ENCODE measurements around the gene TOM1L2.
"Not testable (repeated sequence)": the region's sequence is repeated elsewhere in the genome, so short reads cannot be mapped to it uniquely, and the experiment has no call there.

The TOM1L2 gene

DNA sequence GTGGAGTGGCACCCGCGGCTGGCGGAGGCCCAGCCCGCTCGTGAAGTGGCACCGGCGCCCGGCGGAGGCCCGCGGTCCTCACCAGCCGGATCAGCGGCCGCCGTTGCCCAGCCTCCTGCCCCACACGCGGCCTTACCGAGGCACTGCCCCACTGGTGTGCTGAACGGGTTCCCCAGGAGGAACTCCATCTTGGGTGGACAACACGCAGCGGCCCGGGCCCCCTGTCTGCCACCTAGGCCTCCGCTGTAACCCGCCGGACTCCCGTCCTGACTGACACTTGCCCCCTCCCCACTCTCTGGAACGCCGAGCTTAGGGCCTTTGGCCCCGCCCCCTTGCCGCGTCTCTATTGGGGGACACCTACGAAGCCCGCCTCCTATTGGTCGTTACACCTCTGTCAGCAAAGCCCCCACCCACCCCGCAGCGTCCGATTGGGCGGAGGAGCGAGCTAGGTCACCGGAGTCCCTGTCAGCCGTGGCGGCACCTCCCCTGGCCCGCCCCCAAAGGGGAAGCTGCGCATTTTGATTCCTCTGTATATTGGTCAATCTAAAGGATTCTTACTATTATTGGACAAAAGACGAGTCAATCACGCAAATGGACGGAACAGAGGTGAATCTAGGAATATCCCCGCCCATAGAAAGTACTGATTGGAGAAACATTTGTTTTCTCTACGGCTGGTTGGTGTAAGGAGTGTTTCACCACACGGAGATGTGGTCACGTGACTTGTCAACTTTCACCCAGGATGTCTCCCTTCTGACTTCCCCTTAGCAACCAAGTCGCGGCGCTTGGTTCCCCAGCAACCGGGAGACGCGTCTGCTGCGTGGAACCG is at the start of gene TOM1L2, which contains the start of gene DRC3:
TSS of gene TOM1L2 (minus strand) at position 275 of the 826 bp plus-strand sequence. CDS start at position 188, 87 bp downstream.
TSS of gene DRC3 (plus strand) at position 737 of the 826 bp plus-strand sequence. CDS start 4,737 bp downstream, outside the sequence.
- peak; percentile 99 for DNase-seq (ENCODE audit: low spot score)

DNA sequence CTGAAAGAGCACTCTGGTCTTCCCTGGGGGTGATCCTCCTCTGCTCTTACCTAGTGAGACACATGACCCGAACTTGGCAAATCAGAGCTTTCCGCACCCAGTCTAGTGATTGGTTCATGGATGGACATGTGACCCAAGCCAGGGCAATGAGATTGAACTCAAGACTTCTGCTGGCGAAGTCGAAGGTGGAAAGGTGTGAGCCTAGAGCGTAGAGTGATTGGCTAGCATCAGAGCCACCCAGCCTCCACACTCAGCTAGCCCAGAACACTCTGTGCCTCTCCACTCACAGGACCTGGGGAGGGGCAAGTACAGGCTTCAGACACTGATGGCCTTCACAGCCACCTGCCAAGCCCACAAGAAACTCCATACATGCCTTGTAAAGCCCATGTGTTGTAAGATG is 49.2 kb upstream of the TOM1L2 start:
- DNase-seq (ENCODE audit: low spot score): no peak

GRCh38 chr17:18020971-18021370 is 48.8 kb upstream of the TOM1L2 start:
- DNase-seq (ENCODE audit: low spot score): no peak

- DNase-seq (ENCODE audit: low spot score): no peak
Measured at GRCh38 chr17:18019838-18020154, 47.6 kb upstream of the TOM1L2 start.

DNA sequence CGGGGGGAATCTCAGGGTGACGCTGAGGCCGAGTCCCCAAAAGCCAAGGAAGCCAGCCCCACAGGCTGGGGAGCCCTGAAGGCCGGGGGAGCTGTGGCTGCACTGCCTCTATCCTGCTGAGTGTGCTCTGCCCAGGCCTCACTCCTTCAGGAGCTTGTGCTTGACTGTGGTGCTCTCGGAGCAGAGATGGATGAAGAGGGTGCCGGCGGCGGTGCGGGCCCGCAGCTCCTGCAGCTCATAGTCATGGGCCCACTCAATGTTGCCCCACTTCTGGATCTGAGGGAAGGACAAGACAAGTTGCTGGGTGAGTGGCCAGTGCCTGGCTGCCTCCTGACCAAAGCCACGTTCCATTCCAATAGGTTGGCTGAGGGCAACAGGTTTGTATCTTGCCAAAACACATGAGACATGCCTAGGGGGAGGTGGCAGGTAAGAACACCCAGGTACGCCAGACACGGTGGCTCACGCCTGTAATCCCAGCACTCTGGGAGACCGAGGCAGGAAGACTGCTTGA is 46.3 kb upstream of the TOM1L2 start:
- DNase-seq (ENCODE audit: low spot score): no peak

DNA sequence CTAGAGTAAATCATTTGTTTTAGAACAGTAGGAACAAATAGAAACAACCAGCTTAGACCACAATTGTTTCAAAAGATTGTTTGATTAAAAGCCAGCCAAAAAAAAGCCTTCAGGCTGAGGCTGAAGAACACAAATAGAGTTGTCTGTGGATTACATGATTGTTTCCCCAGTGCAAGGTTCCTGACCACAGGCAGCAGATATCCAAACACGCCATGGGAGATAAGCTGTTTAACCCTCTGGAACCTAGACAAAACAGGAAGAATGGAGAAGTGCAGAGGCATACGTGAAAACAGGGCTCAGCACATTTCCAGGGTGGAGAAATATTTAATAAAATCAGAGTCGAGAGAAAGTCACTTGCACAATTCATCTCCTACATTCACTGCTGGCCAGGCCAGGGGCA is 45.8 kb upstream of the TOM1L2 start:
- no peak for DNase-seq (ENCODE audit: low spot score)

- DNase-seq (ENCODE audit: low spot score): no peak
Measured at GRCh38 chr17:18016426-18016825, 44.2 kb upstream of the TOM1L2 start.

DNA sequence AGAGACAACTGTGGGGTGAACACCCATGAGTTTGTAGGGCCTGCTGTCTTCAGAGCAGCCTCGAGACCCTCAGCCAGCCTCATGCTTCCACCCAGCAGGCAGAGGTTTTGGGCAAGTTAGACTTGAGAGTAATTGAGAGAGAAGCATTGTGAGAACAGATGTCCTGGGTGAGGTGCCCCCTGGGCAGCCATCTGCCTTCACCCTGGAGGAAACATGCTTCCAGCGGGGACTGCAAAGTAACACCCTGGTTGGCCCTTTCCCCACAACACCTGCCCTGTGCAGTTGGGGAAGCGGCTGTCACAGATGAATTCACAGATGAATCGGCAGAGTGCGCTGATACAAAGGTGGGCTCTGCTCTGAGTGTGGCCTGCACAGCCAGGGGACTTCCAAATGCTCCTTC is 43.4 kb upstream of the TOM1L2 start:
- DNase-seq (ENCODE audit: low spot score): no peak

DNA sequence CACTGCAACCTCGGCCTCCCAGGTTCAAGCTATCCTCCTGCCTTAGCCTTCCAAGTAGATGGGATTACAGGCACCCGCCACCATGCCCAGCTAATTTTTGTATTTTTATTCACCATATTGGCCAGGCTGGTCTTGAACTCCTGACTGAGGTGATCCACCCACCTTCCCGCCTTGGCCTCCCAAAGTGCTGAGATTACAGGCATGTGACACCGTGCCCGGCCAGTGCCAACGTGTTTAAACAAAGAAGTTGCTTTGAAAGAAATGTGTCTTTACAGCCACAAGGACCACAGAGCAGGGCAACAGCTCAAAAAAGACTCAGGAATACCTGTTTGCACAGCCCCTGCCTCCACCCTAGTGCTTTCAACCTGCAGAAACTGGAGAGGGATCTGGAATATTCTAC is 41.8 kb upstream of the TOM1L2 start:
- DNase-seq (ENCODE audit: low spot score): no peak

- no peak for DNase-seq (ENCODE audit: low spot score)
Measured at GRCh38 chr17:18011286-18011685, 39.1 kb upstream of the TOM1L2 start.

GRCh38 chr17:18009609-18010420 is 37.6 kb upstream of the TOM1L2 start:
- no peak for DNase-seq (ENCODE audit: low spot score)

DNA sequence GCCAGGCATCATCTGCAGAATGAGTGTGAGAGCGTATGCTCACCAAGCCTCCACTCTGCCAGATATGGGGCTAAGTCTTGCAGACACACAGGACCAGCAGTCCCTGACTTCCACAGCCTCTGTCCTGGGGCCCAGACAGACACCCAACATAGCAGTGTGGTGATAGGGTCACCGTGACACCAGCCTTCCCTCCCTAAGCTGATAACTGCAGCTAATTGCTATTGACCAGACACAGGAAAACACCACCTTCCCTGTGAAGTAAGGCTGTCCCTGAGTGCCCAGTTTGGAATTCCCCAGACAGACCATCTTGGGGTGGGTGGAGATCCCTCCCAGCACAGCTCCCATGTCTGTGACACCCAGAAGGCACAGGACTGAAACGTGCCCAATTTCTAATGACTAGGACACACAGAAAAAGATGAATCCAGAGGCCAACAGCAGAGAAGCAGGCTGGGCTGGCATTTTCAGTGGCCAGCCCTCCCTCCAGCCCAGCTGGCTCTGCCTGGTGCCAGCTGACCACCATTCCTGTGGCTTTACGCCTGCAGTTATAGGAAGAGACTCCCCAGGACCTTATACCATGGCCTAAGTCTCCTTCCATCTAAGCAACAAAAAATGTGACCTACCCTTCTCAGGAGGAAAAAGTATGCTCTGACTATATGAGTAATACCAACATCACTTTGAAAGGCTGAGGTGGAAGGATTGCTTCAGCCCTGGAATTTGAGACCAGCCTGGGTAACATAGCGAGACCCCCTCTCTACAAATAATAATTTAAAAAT is 36.5 kb upstream of the TOM1L2 start:
- peak; percentile 89 for DNase-seq (ENCODE audit: low spot score)

DNA sequence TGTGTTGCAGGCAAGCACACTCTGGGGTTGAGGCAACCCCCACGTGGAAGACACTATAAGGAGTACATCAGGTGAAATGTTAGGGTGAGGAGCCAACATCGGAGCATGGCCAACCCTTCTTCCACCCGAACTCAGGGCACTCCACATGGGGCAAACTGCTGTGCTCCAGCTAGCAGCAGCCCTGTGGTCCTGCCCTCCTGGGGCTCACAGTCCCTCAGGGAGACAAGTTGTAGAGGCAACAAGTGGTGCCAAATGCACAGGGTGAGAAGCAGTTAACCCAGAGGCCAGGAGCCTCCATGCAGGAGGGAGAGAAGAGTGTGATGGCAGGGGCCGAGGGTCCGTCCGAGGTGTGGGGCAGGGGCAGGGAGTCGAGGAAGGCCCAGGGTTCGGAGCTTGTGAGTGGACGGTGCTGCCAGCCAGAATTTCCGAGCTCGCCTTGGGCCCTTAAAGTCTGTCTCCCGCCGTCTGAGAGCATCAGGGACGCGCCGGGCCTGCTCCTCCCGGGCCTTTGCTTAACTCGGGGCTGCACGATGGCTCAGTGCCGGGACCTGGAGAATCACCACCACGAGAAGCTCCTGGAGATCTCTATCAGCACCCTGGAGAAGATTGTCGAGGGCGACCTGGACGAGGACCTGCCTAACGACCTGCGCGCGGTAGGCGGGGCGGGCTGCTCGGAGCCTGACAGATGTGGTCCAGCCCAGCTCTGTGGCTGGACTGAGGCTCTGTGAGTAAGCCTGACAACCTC is 34.5 kb upstream of the TOM1L2 start:
- no peak for DNase-seq (ENCODE audit: low spot score)

GRCh38 chr17:18005496-18005895 is 33.3 kb upstream of the TOM1L2 start:
- no peak for DNase-seq (ENCODE audit: low spot score)

DNA sequence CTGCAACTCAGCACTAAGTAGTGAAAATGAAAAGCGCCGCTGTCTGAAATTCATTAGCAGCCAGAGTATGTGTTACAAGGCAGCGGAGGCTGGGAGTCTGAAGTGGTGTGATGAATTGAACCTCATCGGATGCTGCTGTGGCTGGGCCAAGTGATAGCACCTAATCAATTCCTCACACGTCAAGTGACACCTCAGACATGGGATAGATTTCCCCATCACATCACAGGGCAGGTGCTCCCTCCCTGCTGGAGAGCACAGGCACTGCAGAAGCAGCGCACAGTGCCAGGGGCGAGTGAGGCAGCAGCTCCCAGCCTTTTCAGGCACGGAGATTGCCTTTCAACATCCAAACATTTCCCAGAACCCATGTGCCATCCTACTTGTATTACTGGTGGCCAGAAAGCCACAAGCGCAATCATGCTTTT is 32.7 kb upstream of the TOM1L2 start:
- DNase-seq (ENCODE audit: low spot score): no peak

- no peak for DNase-seq (ENCODE audit: low spot score)
Measured at GRCh38 chr17:18004345-18004744, 32.1 kb upstream of the TOM1L2 start.

DNA sequence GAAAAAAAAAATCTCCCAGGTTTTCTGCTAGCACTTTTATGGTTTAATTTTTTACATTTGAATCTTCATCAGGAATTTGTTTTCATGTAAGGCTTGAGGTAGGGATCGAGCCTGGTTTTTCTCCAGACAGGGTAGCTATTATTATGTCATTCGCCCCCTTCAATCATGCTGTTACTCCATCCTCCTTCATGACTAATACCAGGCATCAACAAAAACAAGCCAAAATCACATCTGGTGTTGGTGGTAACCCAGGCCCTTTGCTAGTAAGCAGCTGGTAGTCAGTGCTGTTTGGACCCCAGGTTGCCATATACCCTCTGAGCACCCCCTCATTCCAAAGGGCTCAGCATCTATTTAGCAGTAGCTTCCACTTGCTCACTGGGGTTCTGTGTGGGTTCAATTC is 30.0 kb upstream of the TOM1L2 start:
- DNase-seq (ENCODE audit: low spot score): peak; percentile 32

- DNase-seq (ENCODE audit: low spot score): no peak
Measured at GRCh38 chr17:18000030-18000408, 27.8 kb upstream of the TOM1L2 start.

DNA sequence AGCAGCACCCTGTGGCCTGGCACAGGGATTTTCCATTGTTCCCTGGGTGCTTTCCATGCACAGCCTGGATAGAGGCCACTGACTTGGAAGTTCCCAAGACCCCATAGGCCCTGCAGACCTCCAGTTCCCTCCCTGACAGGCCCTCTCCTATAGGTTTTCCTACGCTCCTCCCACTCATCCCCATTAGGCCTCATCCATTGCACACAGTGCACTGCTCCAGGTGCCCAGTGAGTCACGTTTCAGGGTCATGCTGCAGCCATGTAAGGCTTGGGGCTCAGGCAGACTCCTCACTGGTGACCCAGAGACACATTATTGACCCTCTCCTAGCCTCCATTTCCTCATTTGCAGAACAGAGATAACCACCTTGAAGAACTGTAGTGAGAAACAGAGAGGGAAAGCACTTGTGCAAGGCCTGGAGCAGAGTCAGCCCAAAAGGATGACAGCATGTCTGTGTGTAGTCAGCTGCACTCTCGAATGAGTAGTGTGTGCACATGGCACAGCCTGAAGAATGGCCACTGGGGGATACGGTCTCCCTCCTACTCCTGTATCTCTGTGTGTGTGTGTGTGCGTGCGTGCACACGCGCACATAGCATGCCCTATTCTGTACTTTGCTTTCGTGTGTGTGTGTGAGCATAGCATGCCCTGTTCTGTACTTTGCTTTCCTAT is 27.3 kb upstream of the TOM1L2 start:
- no peak for DNase-seq (ENCODE audit: low spot score)

GRCh38 chr17:17998934-17999333 is 26.7 kb upstream of the TOM1L2 start:
- DNase-seq (ENCODE audit: low spot score): no peak

DNA sequence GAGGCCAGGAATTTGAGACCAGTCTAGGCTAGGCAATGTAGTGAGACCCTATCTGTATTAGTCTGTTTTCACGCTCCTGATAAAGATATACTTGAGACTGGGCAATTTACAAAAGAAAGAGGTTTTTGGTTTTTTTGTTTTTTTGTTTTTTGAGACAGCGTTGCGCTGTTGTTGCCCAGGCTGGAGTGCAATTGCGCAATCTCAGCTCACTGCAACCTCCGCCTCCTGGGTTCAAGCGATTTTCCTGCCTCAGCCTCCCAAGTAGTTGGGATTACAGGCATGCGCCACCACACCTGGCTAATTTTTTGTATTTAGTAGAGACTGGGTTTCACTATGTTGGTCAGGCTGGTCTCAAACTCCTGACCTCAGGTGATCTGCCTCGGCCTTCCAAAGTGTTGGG is 23.7 kb upstream of the TOM1L2 start:
- DNase-seq (ENCODE audit: low spot score): not testable (repeated sequence)

Data from AG08396 (cell line).